IPS-18c (cell line): ENCODE results near the gene NEIL1.

Experiments
- H3K4me3 ChIP-seq: 2 replicates; pipeline ENCODE4 v1.7.0; 2013; ENCODE audit warnings: low read depth, mild to moderate bottlenecking, low read length, moderate library complexity; ENCODE audit not compliant: insufficient read depth
- H3K9me3 ChIP-seq: one replicate; pipeline ENCODE4 v1.6.1; 2013; ENCODE audit warnings: mild to moderate bottlenecking, low read length, moderate library complexity; ENCODE audit not compliant: control insufficient read depth, insufficient read depth

Gene NEIL1

GRCh38 chr15:75349851-75350588, 3.2 kb downstream of the NEIL1 start:
- no peaks in the 10 kb centered on the region for H3K9me3 ChIP-seq
- H3K4me3 ChIP-seq, result no peak overlapping the region

GRCh38 chr15:75350601-75351361, 3.9 kb downstream of the NEIL1 start:
- no peaks in the 10 kb centered on the region for H3K9me3 ChIP-seq
- H3K4me3 ChIP-seq, result no peak overlapping the region

GRCh38 chr15:75352186-75353080, 5.6 kb downstream of the NEIL1 start:
- no peaks in the 10 kb centered on the region for H3K9me3 ChIP-seq

GRCh38 chr15:75353604-75354003, 6.8 kb downstream of the NEIL1 start:
- Histone ChIP-seq H3K9me3 (no peaks in the 10 kb centered on the region), H3K4me3 (no peak overlapping the region)

More at GRCh38 chr15:75352186-75353080, 5.6 kb downstream of the NEIL1 start:
- H3K4me3 ChIP-seq, result no peak overlapping the region

- H3K9me3 ChIP-seq, result no peaks in the 10 kb centered on the region
Observed at GRCh38 chr15:75354454-75354853, 7.6 kb downstream of the NEIL1 start.

GRCh38 chr15:75355369-75355768, 8.5 kb downstream of the NEIL1 start:
- Histone ChIP-seq H3K9me3 (no peaks in the 10 kb centered on the region), H3K4me3 (no peak overlapping the region)

More at GRCh38 chr15:75354454-75354853, 7.6 kb downstream of the NEIL1 start:
- H3K4me3 ChIP-seq, result no peak overlapping the region

- Histone ChIP-seq H3K9me3 (no peaks in the 10 kb centered on the region), H3K4me3 (no peak overlapping the region)
Observed at GRCh38 chr15:75356006-75356405, 9.2 kb downstream of the NEIL1 start.

GRCh38 chr15:75356517-75356916, 9.7 kb downstream of the NEIL1 start:
- Histone ChIP-seq H3K4me3 (no peak overlapping the region), H3K9me3 (no peaks in the 10 kb centered on the region)

- Histone ChIP-seq H3K9me3 (no peaks in the 10 kb centered on the region), H3K4me3 (no peak overlapping the region)
Observed at GRCh38 chr15:75357976-75358673, 11.3 kb downstream of the NEIL1 start.

GRCh38 chr15:75358771-75359536, 12.1 kb downstream of the NEIL1 start:
- Histone ChIP-seq H3K4me3 (no peak overlapping the region), H3K9me3 (no peaks in the 10 kb centered on the region)

- Histone ChIP-seq H3K4me3 (no peak overlapping the region), H3K9me3 (no peaks in the 10 kb centered on the region)
Observed at GRCh38 chr15:75359537-75360250, 12.9 kb downstream of the NEIL1 start.

GRCh38 chr15:75360391-75360790, 13.6 kb downstream of the NEIL1 start:
- no peak overlapping the region for H3K4me3 ChIP-seq
- no peaks in the 10 kb centered on the region for H3K9me3 ChIP-seq

GRCh38 chr15:75360856-75361255, 14.0 kb downstream of the NEIL1 start:
- no peaks in the 10 kb centered on the region for H3K9me3 ChIP-seq
- no peak overlapping the region for H3K4me3 ChIP-seq

GRCh38 chr15:75361361-75361988, 14.6 kb downstream of the NEIL1 start:
- H3K4me3 ChIP-seq, result no peak overlapping the region; the same call in 1 of the 2 replicates
- no peaks in the 10 kb centered on the region for H3K9me3 ChIP-seq

GRCh38 chr15:75361989-75362641, 15.3 kb downstream of the NEIL1 start:
- H3K4me3 ChIP-seq, result no peak overlapping the region
- H3K9me3 ChIP-seq, result no peaks in the 10 kb centered on the region
